GM19397 (cell line): ENCODE data around the gene PEX1.
"Not testable (repeated sequence)": the region's sequence is repeated elsewhere in the genome, so short reads cannot be mapped to it uniquely, and the experiment has no call there.

Source experiments
- ATAC-seq: cut with Tn5 transposase; IDR thresholded peaks from one replicate; pipeline ENCODE4 v1.9.1; 2021; ENCODE audit warnings: mild to moderate bottlenecking, moderate library complexity; ENCODE audit not compliant: unreplicated experiment

The PEX1 gene

DNA sequence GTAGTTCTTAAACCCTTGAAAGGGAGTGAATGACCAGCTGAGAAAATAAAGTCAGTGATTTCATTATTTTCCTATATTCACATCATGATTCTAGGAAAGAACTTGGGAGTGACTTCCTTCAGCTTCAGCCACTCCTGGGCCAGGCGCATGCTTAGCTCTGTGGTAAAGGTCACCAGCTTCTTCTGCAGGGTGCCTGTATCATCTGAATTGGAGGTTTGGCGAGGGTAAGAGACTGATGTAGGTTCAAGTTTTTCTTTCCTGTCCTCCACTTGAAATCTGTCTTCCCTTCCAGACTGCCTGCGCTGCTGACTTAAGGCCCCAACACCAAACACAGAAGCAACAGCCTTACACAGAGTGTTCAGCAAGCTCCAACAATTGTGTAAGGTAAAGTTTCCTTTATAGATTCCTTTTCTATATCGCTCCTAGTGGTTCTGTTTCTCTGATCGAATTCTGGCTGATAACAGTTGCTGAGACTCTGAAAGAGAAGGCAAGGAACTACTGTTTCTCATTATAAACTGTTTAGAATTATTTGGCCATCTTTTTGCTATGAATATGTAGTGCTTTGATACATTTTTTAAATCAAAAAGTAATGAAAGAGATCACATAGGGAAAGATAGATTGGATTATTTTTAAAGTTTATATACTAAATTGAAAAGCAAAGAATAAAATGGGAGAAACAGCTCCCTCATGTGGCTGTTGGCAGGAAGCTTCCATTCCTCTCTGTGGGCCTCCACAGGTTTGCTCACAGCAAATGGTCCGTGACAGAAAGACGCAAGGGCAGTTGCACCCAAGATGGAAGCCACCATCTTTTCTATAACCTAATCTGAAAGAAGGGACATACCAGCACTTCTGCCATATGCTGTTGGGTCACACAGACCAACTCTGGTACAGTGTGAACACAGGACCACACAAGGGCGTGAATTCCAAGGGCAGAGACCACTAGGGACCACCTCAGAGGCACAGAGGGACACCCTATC, 67.0 kb downstream of the PEX1 start:
- no peak for ATAC-seq

DNA sequence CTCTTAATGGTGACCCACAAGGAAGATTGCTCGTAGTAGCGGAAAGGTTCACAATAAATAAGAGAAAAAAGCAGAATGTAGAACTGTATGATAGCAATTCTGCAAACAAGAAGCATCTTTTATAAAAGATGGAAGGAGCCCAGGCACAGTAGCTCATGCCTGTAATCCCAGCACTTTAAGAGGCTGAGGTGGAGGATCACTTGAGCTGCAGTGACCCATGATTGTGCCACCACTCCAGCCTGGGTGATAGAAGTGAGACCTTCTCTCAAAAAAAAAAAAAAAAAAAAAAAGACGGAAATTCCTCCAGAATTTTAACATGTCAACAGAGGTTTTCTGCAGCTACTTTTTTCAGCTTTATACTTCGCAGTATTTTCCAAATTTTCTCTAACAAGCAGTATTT, 67.8 kb downstream of the PEX1 start:
- ATAC-seq: no peak

DNA sequence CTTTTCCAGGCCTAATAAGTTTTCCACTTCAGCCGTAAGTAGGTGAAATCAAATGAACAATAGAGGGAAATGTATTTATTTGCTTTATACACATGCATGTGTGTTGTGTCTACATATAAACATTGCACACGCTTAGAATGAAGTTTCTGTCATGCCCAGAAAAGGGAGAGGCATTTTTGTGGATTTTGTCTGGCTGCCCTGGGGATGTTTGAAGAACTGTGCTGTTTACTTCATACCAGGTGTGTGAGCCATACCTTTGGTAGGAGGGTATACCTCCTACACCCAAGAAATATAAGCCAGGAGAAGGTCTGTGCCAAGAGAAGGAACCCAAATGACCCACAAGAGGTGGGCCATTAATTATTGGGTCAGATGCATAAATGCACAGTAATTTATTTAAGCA, 68.2 kb downstream of the PEX1 start:
- ATAC-seq: no peak

DNA sequence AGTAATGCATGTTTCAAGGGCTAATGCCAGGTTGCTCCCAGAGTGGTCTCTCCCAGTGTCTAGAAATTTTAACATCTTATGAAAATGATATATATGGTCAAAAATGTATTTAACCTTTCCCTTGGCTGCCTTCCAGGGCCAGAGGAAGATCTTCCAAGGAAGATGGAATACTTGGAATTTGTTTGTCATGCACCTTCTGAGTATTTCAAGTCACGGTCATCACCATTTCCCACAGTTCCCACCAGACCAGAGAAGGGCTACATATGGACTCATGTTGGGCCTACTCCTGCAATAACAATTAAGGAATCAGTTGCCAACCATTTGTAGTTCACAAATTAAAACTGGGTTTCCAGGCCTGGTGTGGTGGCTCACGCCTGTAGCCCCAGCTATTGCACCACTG, 72.1 kb downstream of the PEX1 start:
- ATAC-seq: no peak

DNA sequence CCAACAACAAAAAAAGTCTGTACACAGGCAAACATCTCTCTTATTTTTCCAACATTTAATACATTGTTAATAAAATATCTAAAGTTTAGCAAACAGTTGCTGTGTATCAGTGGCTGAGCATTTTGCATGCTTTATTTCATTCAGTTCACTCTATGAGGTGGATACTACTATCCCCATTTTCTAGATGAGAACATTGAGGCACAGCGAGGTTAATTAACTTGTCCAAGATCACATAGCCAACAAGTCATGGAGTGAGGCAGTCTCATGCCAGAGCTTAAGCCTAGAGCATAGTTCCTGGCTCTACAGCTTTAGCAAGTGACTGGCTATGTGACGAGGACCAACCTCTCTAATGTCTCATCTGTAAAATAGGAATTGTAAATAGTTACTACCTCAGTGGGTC, 76.7 kb downstream of the PEX1 start:
- no peak for ATAC-seq

DNA sequence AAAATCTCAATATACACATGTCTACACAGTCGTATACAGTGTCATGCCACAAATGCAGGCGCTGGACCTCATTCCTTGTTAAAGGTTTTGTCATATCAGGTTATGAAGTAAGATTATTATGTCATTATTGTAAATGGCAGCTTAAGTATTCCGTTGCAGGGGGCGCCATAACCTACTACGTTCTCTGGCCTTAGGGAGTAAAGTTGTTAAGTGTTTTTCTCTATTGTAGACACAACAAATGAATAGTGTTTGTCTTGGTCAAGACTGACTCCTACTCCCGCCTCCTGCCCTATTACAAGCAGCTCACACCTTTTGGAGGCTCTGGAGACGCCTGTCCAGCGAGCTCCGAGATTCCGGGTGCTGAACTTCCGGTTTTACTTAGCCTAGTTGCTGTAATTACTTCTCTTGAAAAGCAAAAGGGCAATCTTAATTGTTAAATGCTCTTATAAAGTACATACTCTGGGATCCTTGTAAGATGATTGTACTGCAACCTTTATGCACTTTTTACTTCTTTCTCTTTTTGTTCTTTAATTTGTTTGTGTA, 80.0 kb downstream of the PEX1 start:
- peak; percentile 27 for ATAC-seq

DNA sequence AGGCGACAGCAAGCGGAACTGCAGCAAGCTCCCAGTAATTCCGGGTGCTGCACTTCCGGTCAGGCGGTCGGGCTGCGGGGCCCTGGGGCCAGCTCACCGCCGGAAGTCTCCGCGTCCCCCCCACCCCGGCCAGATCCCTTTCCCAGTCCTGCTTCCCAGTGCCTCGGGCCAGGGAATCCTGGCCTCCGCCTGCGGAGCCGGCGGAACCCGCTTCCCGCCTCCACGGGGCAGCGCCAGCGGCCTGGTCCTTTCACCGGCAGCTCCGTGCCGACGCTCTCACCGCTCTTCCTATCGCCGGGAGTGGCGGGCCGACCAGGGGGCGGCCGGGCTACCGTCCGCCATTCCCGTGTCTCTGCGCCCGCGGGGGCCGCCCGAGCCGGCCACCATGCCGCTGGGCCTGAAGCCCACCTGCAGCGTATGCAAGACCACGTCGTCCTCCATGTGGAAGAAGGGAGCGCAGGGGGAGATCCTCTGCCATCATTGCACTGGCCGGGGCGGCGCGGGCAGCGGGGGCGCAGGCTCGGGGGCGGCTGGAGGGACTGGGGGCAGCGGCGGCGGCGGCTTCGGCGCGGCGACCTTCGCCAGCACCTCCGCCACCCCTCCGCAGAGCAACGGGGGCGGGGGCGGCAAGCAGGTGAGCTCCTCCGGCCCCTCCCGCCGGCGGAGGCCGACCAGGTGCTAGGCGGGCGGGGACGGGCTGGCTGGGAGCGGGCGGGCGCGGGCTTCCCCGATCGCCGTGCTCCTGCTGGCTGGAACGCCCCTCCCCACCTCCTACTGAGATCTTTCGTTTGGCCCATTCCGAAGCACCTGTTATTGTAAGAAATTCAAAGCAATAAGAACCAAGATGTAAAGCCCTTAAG, 80.7 kb downstream of the PEX1 start, which contains the start of gene GATAD1:
Gene GATAD1, plus strand, starts transcription at position 138 of the 860 bp plus-strand sequence. Its CDS starts 248 bp downstream, at position 386.
- ATAC-seq: peak; percentile 85

DNA sequence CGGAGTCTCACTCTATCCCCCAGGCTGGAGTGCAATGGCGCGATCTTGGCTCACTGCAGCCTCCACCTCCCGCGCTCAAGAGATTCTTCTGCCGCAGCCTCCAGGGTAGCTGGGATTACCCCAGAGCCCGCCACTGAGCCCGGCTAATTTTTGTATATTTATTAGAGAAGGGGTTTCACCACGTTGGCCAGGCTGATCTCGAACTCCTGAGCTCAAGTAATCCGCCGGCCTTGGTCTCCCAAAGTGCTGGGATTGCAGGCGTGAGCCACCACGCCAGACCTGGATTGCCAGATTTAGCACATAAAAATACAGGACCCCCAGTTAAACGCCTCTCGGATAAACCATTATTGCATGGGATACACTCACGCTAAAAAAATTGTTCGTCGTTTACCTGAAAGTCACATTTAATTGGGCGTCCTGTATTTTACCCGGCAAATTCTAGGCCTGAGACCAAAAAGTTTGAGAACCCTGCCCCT, 81.4 kb downstream of the PEX1 start:
- ATAC-seq: no peak

DNA sequence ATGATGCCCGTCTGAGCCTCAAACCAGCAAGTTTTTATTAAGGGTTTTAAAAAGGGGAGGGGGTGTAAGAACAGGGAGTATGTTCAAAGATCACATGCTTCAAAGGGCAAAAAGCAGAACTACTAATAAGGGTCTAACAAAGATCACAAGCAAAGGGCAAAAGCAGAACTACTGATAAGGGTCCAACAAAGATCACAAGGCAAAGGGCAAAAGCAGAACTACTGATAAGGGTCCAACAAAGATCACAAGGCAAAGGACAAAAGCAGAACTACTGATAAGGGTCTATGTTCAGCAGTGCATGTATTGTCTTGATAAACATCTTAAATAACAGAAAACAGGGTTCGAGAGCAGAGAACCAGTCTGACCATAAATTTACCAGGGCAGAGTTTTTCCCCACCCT, 85.6 kb downstream of the PEX1 start:
- ATAC-seq: not testable (repeated sequence)

DNA sequence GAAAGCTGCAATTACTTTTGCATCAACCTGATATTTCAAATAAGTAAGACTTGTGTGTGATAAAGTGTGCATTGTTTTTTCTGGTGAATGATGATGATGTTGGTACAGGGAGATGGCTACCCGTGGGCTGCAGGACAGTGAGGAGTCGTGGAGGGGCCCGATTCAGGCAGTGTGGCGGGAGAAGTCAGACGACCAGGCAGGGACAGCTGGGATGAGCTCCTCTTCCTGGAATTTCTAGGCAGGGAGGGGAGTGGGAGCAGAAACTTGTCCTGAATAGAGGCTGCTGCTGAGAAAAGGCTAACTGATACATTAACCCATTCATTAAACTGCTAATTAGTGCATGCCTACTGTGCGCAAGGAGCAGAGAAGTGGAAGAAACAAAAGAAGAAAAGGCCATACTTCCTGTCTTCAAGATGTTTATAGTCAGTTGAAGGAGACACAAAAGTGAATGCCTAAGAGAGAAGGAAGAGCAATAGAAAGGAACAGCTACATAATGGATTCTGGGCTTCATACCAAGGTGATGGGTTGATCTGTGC, 90.3 kb downstream of the PEX1 start:
- no peak for ATAC-seq
